ENCODE measurements around the gene TBX1. TPM values are rescaled to one million over a fixed set of nuclear protein-coding genes. Genes with fewer than 3 reads are reported as not detected.

The TBX1 gene
- polyA plus RNA-seq, 3 donors, result not detected

DNA sequence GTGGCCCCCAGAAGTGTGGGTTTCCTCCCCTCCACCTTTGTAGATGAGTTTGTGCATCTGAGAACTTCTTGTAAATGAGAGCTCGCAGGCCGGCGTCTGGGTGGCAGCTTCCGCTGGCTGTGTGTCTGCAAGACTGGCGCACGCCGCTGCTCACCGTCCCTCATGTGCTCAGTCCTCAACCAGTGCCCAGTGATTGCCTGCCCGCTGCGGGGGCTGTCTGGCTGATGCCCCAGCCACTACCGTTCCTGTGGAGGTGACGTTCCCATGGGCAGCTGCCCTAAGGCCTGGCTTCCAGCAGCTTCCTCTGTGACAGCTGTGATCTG, 8.8 kb downstream of the TBX1 start:
- H3K79me2 ChIP-seq (ENCODE audit: insufficient read depth, low read length), result no peaks in the 10 kb centered on the region
- peaks cover 0 to 6% of the 10 kb centered on the region in 2 donors for H3K36me3 Mint-ChIP-seq
- H3K9me3 ChIP-seq (replicated peaks in 1 of 2; ENCODE audit: control insufficient read depth in 1 of 2, insufficient read depth in 1 of 2, low read length in 2 of 2), result peaks cover 6 to 21% of the 10 kb centered on the region in 2 donors
- DNase-seq, result no peak
- H3K27ac ChIP-seq (ENCODE audit: low read depth in 1 of 2, low read length in 2 of 2), result no peak overlapping the region
- peaks cover 26 to 36% of the 10 kb centered on the region in 2 donors for H3K4me1 ChIP-seq (ENCODE audit: control insufficient read depth in 1 of 2, insufficient read depth in 2 of 2, low read length in 2 of 2)
- peaks cover 0 to 16% (median 9%) of the 10 kb centered on the region in 7 donors for H3K9me3 Mint-ChIP-seq
- H3K36me3 ChIP-seq (replicated peaks in 1 of 2; ENCODE audit: control insufficient read depth in 1 of 2, insufficient read depth in 2 of 2, low read length in 2 of 2), result no peaks in the 10 kb centered on the region
- peaks cover 62 to 83% (median 73%) of the 10 kb centered on the region in 3 donors for H3K27me3 Mint-ChIP-seq (ENCODE audit: low read depth in 3 of 3)
- H4K20me1 ChIP-seq (ENCODE audit: insufficient read depth, low read length), result no peaks in the 10 kb centered on the region
- H3K4me1 Mint-ChIP-seq, result peaks cover 23% of the 10 kb centered on the region
- H3K4me3 ChIP-seq (replicated peaks in 1 of 3; ENCODE audit: low read depth in 2 of 3, low read length in 3 of 3), result no peak overlapping the region
- H3K9ac ChIP-seq (ENCODE audit: insufficient read depth, low read length, poor library complexity, severe bottlenecking), result no peak overlapping the region
- no peak for TF ChIP-seq CTCF (IDR thresholded peaks at IDR 0.05)
- intact Hi-C loops (cut with micrococcal nuclease), result no loop called here
- peaks cover 30 to 60% of the 10 kb centered on the region in 2 donors for H3K27me3 ChIP-seq (ENCODE audit: control insufficient read depth in 2 of 2, insufficient read depth in 2 of 2, low read length in 2 of 2)
- no peak overlapping the region for H2AFZ ChIP-seq (ENCODE audit: insufficient read depth, low read depth, low read length, poor library complexity, severe bottlenecking)
- 94% methylated on average over 10 of the region's 12 CpGs for WGBS (ENCODE audit: insufficient coverage)
- no peak overlapping the region for H3K27ac Mint-ChIP-seq
- H3K4me2 ChIP-seq (replicated peaks; ENCODE audit: extremely low read depth, low read length, poor library complexity, severe bottlenecking), result no peak overlapping the region
- peak overlapping the region in 1 of 2 donors; percentile 52 for H3K4me3 Mint-ChIP-seq

GRCh38 chr22:19770349-19771220, 10.0 kb downstream of the TBX1 start:
- Histone ChIP-seq H3K9ac (ENCODE audit: insufficient read depth, low read length, poor library complexity, severe bottlenecking) (no peak overlapping the region), H3K36me3 (replicated peaks in 1 of 2; ENCODE audit: control insufficient read depth in 1 of 2, insufficient read depth in 2 of 2, low read length in 2 of 2) (no peaks in the 10 kb centered on the region), H3K4me1 (ENCODE audit: control insufficient read depth in 1 of 2, insufficient read depth in 2 of 2, low read length in 2 of 2) (peaks cover 26 to 32% of the 10 kb centered on the region in 2 donors), H3K9me3 (replicated peaks in 1 of 2; ENCODE audit: control insufficient read depth in 1 of 2, insufficient read depth in 1 of 2, low read length in 2 of 2) (peaks cover 0 to 16% of the 10 kb centered on the region in 2 donors), H3K27me3 (ENCODE audit: control insufficient read depth in 2 of 2, insufficient read depth in 2 of 2, low read length in 2 of 2) (peaks cover 19 to 47% of the 10 kb centered on the region in 2 donors), H3K27ac (ENCODE audit: low read depth in 1 of 2, low read length in 2 of 2) (no peak overlapping the region), H3K79me2 (ENCODE audit: insufficient read depth, low read length) (no peaks in the 10 kb centered on the region), H3K4me2 (replicated peaks; ENCODE audit: extremely low read depth, low read length, poor library complexity, severe bottlenecking) (no peak overlapping the region), H4K20me1 (ENCODE audit: insufficient read depth, low read length) (no peaks in the 10 kb centered on the region), H3K4me3 (replicated peaks in 1 of 3; ENCODE audit: low read depth in 2 of 3, low read length in 3 of 3) (no peak overlapping the region), H2AFZ (ENCODE audit: insufficient read depth, low read depth, low read length, poor library complexity, severe bottlenecking) (no peak overlapping the region)
- H3K9me3 Mint-ChIP-seq, result peaks cover 0 to 12% (median 5%) of the 10 kb centered on the region in 7 donors
- intact Hi-C loops (cut with micrococcal nuclease), result no loop called here
- no peak for DNase-seq
- no peak for TF ChIP-seq CTCF (IDR thresholded peaks at IDR 0.05)
- WGBS (ENCODE audit: insufficient coverage), result 93% methylated on average over 20 of the region's 25 CpGs
- H3K4me1 Mint-ChIP-seq, result peaks cover 21% of the 10 kb centered on the region
- H3K4me3 Mint-ChIP-seq, result peak overlapping the region in 1 of 2 donors; percentile 52
- no peak overlapping the region for H3K27ac Mint-ChIP-seq
- H3K27me3 Mint-ChIP-seq (ENCODE audit: low read depth in 3 of 3), result peaks cover 49 to 74% (median 61%) of the 10 kb centered on the region in 3 donors
- H3K36me3 Mint-ChIP-seq, result peaks cover 0 to 4% of the 10 kb centered on the region in 2 donors

Data from CD14-positive monocyte (primary cell).